ENCODE results near the gene STOX1.

GRCh38 chr10:68828833-68829232 lies 1.5 kb downstream of the STOX1 start:
- TF ChIP-seq EP300 (IDR thresholded peaks at IDR 0.05; ENCODE audit: borderline replicate concordance in 1 of 2, control insufficient read depth in 1 of 2, low read depth in 2 of 2, low read length in 2 of 2) (no peak), RFX5 (IDR thresholded peaks at IDR 0.05; ENCODE audit: low read depth, low read length) (no peak), NFIC (IDR thresholded peaks at IDR 0.05; ENCODE audit: low read depth, low read length) (no peak), REST (IDR thresholded peaks at IDR 0.05; ENCODE audit: low read depth, low read length) (no peak), LARP7 (IDR thresholded peaks at IDR 0.05) (no peak)

All from GM12878 (cell line).